ENCODE data around the gene NFIX. TPM values are rescaled to one million over a fixed set of nuclear protein-coding genes. Genes with fewer than 3 reads are reported as not detected.

Gene NFIX
- total RNA-seq, 1 experiment from 2014 or later, result 144 TPM

GRCh38 chr19:13095934-13096927 lies 101.0 kb downstream of the NFIX start:
- TF ChIP-seq TCF7L2 (IDR thresholded peaks at IDR 0.05; ENCODE audit: low read depth, low read length), result no peak
- TF ChIP-seq POLR2AphosphoS5 (IDR thresholded peaks at IDR 0.05; ENCODE audit: low read depth, low read length), result no peak
- TF ChIP-seq CTCF (IDR thresholded peaks at IDR 0.05), result peak; percentile 22; the same call in 1 of the 2 replicates
- TF ChIP-seq SIN3A (IDR thresholded peaks at IDR 0.05; ENCODE audit: borderline replicate concordance, insufficient read depth, low read depth, low read length), result no peak
- H3K27ac ChIP-seq (ENCODE audit: low read length), result peak overlapping the region; percentile 72
- in situ Hi-C loops (cut with HindIII; ENCODE audit: low pct_unique_long_range_greater_than_20kb, low sequenced_read_pairs), result no loop called here
- CTCF ChIA-PET, result interaction anchor here (0.5 to 0.8 kb wide), 5 partner anchors 85 to 1059 kb away, joined by 4 to 9 read pairs (median 6); no protein-coding TSS in a partner anchor
- POLR2A ChIA-PET, result interaction anchor here (0.6 kb wide), 1 partner anchor 17 kb away, joined by 8 read pairs; no protein-coding TSS in a partner anchor
- H3K9me3 ChIP-seq (ENCODE audit: control insufficient read depth, insufficient read depth, low read depth, low read length), result no peaks in the 10 kb centered on the region
- no TSS peak for BruUV-seq (replicated peaks)
- no peaks in the 10 kb centered on the region for H3K27me3 ChIP-seq (ENCODE audit: control insufficient read depth, insufficient read depth, low read length)
- H3K36me3 ChIP-seq (ENCODE audit: control insufficient read depth, insufficient read depth, low read length), result no peaks in the 10 kb centered on the region
- ATAC-seq (0 out of 2 replicates have a peak, but pooled peaks have one; percentile 26), DNase-seq (ENCODE audit: low read depth, low spot score) (no peak)
- no peak overlapping the region for H3K4me3 ChIP-seq (ENCODE audit: low read depth in 2 of 2, low read length in 2 of 2)
- intact Hi-C loops (cut with micrococcal nuclease; ENCODE audit: unreplicated experiment), result loop anchor here (10.0 kb wide), 1 partner anchor 61 kb away; no protein-coding TSS in a partner anchor
- peaks cover 48% of the 10 kb centered on the region for H3K4me1 ChIP-seq (ENCODE audit: control insufficient read depth, insufficient read depth, low read length)

DNA sequence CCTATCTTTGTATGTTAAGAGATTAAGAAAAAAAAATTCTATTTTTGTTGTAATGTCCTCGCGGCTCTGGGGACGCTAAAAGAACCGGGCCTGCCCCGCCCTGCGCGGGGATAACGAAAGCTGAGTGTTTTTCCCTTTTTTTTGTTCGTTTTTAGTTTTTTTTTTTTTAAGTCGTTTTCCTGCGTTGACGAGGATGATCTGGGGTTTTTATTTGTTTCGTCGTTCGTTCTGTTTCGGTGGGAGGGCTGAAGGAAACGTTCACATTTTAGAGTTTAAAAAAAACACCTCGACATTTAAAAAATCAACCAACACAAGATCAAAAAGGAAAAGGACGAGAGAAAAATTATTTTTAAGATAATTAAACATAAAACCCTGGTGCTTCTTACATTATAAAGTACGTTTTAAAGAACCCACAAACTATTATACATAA lies 101.8 kb downstream of the NFIX start:
- DNase-seq (ENCODE audit: low read depth, low spot score) (no peak), ATAC-seq (no peak)
- no peak for TF ChIP-seq CTCF (IDR thresholded peaks at IDR 0.05)
- no peaks in the 10 kb centered on the region for H3K27me3 ChIP-seq (ENCODE audit: control insufficient read depth, insufficient read depth, low read length)
- intact Hi-C loops (cut with micrococcal nuclease; ENCODE audit: unreplicated experiment), result loop anchor here (10.0 kb wide), 1 partner anchor 62 kb away; no protein-coding TSS in a partner anchor
- in situ Hi-C loops (cut with HindIII; ENCODE audit: low pct_unique_long_range_greater_than_20kb, low sequenced_read_pairs), result no loop called here
- TSS peak; percentile 93 for BruUV-seq (replicated peaks)
- H3K4me1 ChIP-seq (ENCODE audit: control insufficient read depth, insufficient read depth, low read length), result peaks cover 41% of the 10 kb centered on the region
- ChIA-PET POLR2A (no interaction called here), CTCF (no interaction called here)
- H3K27ac ChIP-seq (ENCODE audit: low read length), result no peak overlapping the region; the same call in 1 of the 2 replicates
- no peak overlapping the region for H3K4me3 ChIP-seq (ENCODE audit: low read depth in 2 of 2, low read length in 2 of 2)
- H3K36me3 ChIP-seq (ENCODE audit: control insufficient read depth, insufficient read depth, low read length), result no peaks in the 10 kb centered on the region
- no peaks in the 10 kb centered on the region for H3K9me3 ChIP-seq (ENCODE audit: control insufficient read depth, insufficient read depth, low read depth, low read length)

- Histone ChIP-seq H3K4me1 (ENCODE audit: control insufficient read depth, insufficient read depth, low read length) (peaks cover 40% of the 10 kb centered on the region), H3K27me3 (ENCODE audit: control insufficient read depth, insufficient read depth, low read length) (no peaks in the 10 kb centered on the region), H3K9me3 (ENCODE audit: control insufficient read depth, insufficient read depth, low read depth, low read length) (no peaks in the 10 kb centered on the region), H3K4me3 (ENCODE audit: low read depth in 2 of 2, low read length in 2 of 2) (no peak overlapping the region), H3K27ac (ENCODE audit: low read length) (no peak overlapping the region; the same call in 1 of the 2 replicates), H3K36me3 (ENCODE audit: control insufficient read depth, insufficient read depth, low read length) (no peaks in the 10 kb centered on the region)
- intact Hi-C loops (cut with micrococcal nuclease; ENCODE audit: unreplicated experiment), result loop anchor here (10.0 kb wide), 1 partner anchor 63 kb away; no protein-coding TSS in a partner anchor
- in situ Hi-C loops (cut with HindIII; ENCODE audit: low pct_unique_long_range_greater_than_20kb, low sequenced_read_pairs), result no loop called here
- TF ChIP-seq SIN3A (IDR thresholded peaks at IDR 0.05; ENCODE audit: borderline replicate concordance, insufficient read depth, low read depth, low read length), result no peak
- no peak for TF ChIP-seq CTCF (IDR thresholded peaks at IDR 0.05)
- no peak for TF ChIP-seq TCF7L2 (IDR thresholded peaks at IDR 0.05; ENCODE audit: low read depth, low read length)
- BruUV-seq (replicated peaks), result no TSS peak
- DNase-seq (ENCODE audit: low read depth, low spot score), result no peak
- ATAC-seq, result no peak
- ChIA-PET POLR2A (no interaction called here), CTCF (no interaction called here)
Measured at GRCh38 chr19:13097463-13098258, 102.4 kb downstream of the NFIX start.

Measured in Panc1 (cell line).